Neural cell (in vitro differentiated cells): ENCODE measurements around the gene ALK. TPM values are rescaled to one million over a fixed set of nuclear protein-coding genes. Genes with fewer than 3 reads are reported as not detected.

Experiments
- H2AFZ ChIP-seq: fragments of 200-600, 300-800 bp; sonication (generic), shearing (Covaris generic); 2 replicates; pipeline ENCODE4 v1.6.0; 2014; ENCODE audit warnings: low read depth, mild to moderate bottlenecking, antibody characterized with exemption, low read length, moderate library complexity
- H3F3A ChIP-seq: fragments of 200-600 bp; shearing (Covaris generic); 2 replicates; pipeline ENCODE4 v1.6.1; 2016; ENCODE audit warnings: mild to moderate bottlenecking, moderate library complexity, mixed read lengths, antibody characterized with exemption, low read length; ENCODE audit not compliant: insufficient read depth, poor library complexity, severe bottlenecking
- H3K27ac ChIP-seq: fragments of 200-600, 300-800 bp; sonication (generic), shearing (Covaris generic); 2 replicates; pipeline ENCODE4 v1.5.1; 2014; ENCODE audit warnings: mild to moderate bottlenecking, low read length, moderate library complexity
- H3K27me3 ChIP-seq: fragments of 300-800, 200-600 bp; sonication (generic), shearing (Covaris generic); 2 replicates; pipeline ENCODE4 v1.6.0; 2014; ENCODE audit warnings: mild to moderate bottlenecking, low read depth, low read length, moderate library complexity; ENCODE audit not compliant: insufficient read depth
- H3K36me3 ChIP-seq: fragments of 300-800, 200-600 bp; sonication (generic), shearing (Covaris generic); 2 replicates; pipeline ENCODE4 v1.5.1; 2014; ENCODE audit warnings: mild to moderate bottlenecking, antibody characterized with exemption, low read length, moderate library complexity; ENCODE audit not compliant: insufficient read depth
- H3K4me2 ChIP-seq: fragments of 300-800, 200-600 bp; sonication (generic), shearing (Covaris generic); 2 replicates; pipeline ENCODE4 v1.6.0; 2014; ENCODE audit warnings: mild to moderate bottlenecking, low read length
- H3K4me3 ChIP-seq: fragments of 300-800, 200-600 bp; sonication (generic), shearing (Covaris generic); 2 replicates; pipeline ENCODE4 v1.5.1; 2014; ENCODE audit warnings: mild to moderate bottlenecking, low read length, moderate library complexity
- H3K79me2 ChIP-seq: fragments of 200-600 bp; shearing (Covaris generic); replicated peaks from 2 replicates; pipeline ENCODE4 v1.6.0; 2014; ENCODE audit warnings: mild to moderate bottlenecking, low read length, moderate library complexity; ENCODE audit not compliant: insufficient read depth
- H3K9ac ChIP-seq: fragments of 300-800, 200-600 bp; sonication (generic), shearing (Covaris generic); 2 replicates; pipeline ENCODE4 v1.6.1; 2016; ENCODE audit warnings: mild to moderate bottlenecking, low read length, mixed read lengths
- H3K9me2 ChIP-seq: fragments of 200-600 bp; shearing (Covaris generic); 2 replicates; pipeline ENCODE4 v1.6.1; 2016; ENCODE audit warnings: mild to moderate bottlenecking, low read length, mixed read lengths; ENCODE audit not compliant: insufficient read depth
- H3K9me3 ChIP-seq: fragments of 200-600, 300-800 bp; sonication (generic), shearing (Covaris generic); 2 replicates; pipeline ENCODE4 v1.6.1; 2016; ENCODE audit warnings: mild to moderate bottlenecking, mixed run types, low read length, moderate library complexity, mixed read lengths
- H4K20me1 ChIP-seq: fragments of 200-600 bp; shearing (Covaris generic); 2 replicates; pipeline ENCODE4 v1.6.1; 2016; ENCODE audit warnings: mild to moderate bottlenecking, mixed run types; ENCODE audit not compliant: insufficient read depth
- CTCF ChIP-seq: fragments of 450-650 bp; IDR thresholded peaks from 2 replicates; pipeline ENCODE4 v1.5.1; 2014; ENCODE audit warnings: antibody characterized with exemption, mild to moderate bottlenecking, moderate library complexity; ENCODE audit not compliant: poor library complexity, severe bottlenecking
- EP300 ChIP-seq: fragments of 450-650 bp; conservative IDR thresholded peaks from 2 replicates; pipeline ENCODE4 v1.6.1; 2014; ENCODE audit warnings: antibody characterized with exemption, mild to moderate bottlenecking, moderate library complexity; ENCODE audit not compliant: poor library complexity, severe bottlenecking
- EZH2 ChIP-seq: fragments of 200-600, 300-800 bp; shearing (Covaris generic), sonication (generic); IDR thresholded peaks from 2 replicates; pipeline ENCODE4 v1.6.1; 2014; ENCODE audit warnings: antibody characterized with exemption, low read length, borderline replicate concordance, mild to moderate bottlenecking; ENCODE audit not compliant: insufficient read depth, poor library complexity, severe bottlenecking
- MXI1 ChIP-seq: fragments of 450-650 bp; conservative IDR thresholded peaks from 2 replicates; pipeline ENCODE4 v1.6.1; 2014; ENCODE audit warnings: antibody characterized with exemption, mild to moderate bottlenecking; ENCODE audit not compliant: poor library complexity, severe bottlenecking
- POLR2AphosphoS5 ChIP-seq: IDR thresholded peaks from 2 replicates; pipeline ENCODE4 v1.6.1; 2012
- RAD21 ChIP-seq: fragments of 450-650 bp; conservative IDR thresholded peaks from 2 replicates; pipeline ENCODE4 v1.6.1; 2014; ENCODE audit warnings: antibody characterized with exemption, mild to moderate bottlenecking, moderate library complexity
- REST ChIP-seq: IDR thresholded peaks from 2 replicates; pipeline ENCODE4 v1.6.1; 2012; ENCODE audit warnings: borderline replicate concordance
- SMC3 ChIP-seq: fragments of 450-650 bp; conservative IDR thresholded peaks from 2 replicates; pipeline ENCODE4 v1.6.1; 2014; ENCODE audit warnings: antibody characterized with exemption, mild to moderate bottlenecking, moderate library complexity; ENCODE audit not compliant: poor library complexity
- TAF1 ChIP-seq: IDR thresholded peaks from 2 replicates; pipeline ENCODE4 v1.6.1; 2012; ENCODE audit warnings: low read depth
- polyA plus RNA-seq: library from polyadenylated mRNA; depleted of rRNA; stranded (reverse); fragments of >200 nt; gene quantifications from 2 replicates; pipeline ENCODE4 v1.2.3, GENCODE V29; 2014

The ALK gene
- polyA plus RNA-seq, 1 donor from 2014 or later: 7.1 TPM

GRCh38 chr2:29719639-29720038, 201.7 kb downstream of the ALK start (continued):
- no peak for TF ChIP-seq REST
- no peak for TF ChIP-seq MXI1
- no peak for TF ChIP-seq EZH2

- H3K36me3 ChIP-seq: no peaks in the 10 kb centered on the region
- H4K20me1 ChIP-seq: no peaks in the 10 kb centered on the region
- H3K9me2 ChIP-seq: no peaks in the 10 kb centered on the region
- no peak overlapping the region for H3K9ac ChIP-seq
- H3K4me3 ChIP-seq: no peak overlapping the region
- no peaks in the 10 kb centered on the region for H3K79me2 ChIP-seq
- H3K27ac ChIP-seq: no peak overlapping the region
- H3K4me2 ChIP-seq: no peak overlapping the region
- H3K27me3 ChIP-seq: no peaks in the 10 kb centered on the region
- H3K9me3 ChIP-seq: no peaks in the 10 kb centered on the region
- TF ChIP-seq REST (no peak), EP300 (no peak), EZH2 (no peak), CTCF (no peak), RAD21 (no peak), TAF1 (no peak), MXI1 (no peak), SMC3 (no peak), POLR2AphosphoS5 (no peak)
- H3F3A ChIP-seq: no peaks in the 10 kb centered on the region
- peak overlapping the region; percentile 58 for H2AFZ ChIP-seq
These were observed 203.2 kb downstream of the ALK start for GRCh38 chr2:29718076-29718686.
